SK-N-MC (cell line): Measurements from ENCODE around the gene HMGN4.

Experiments used
- EZH2 ChIP-seq: fragments of 200-600 bp; sonication (generic); IDR thresholded peaks from one replicate; pipeline ENCODE4 v1.6.1; 2017; ENCODE audit warnings: antibody characterized with exemption
- FOXP2 ChIP-seq: optimal IDR thresholded peaks from 2 replicates; pipeline ENCODE3; 2011; ENCODE audit warnings: mild to moderate bottlenecking, moderate library complexity; ENCODE audit not compliant: insufficient read depth; ENCODE audit errors: extremely low read length, control extremely low read depth
- POLR2AphosphoS5 ChIP-seq: IDR thresholded peaks from 2 replicates; pipeline ENCODE4 v1.6.1; 2012; ENCODE audit warnings: mild to moderate bottlenecking, low read depth, low read length, borderline replicate concordance

GRCh38 chr6:26570027-26570809, 32.1 kb downstream of the HMGN4 start:
- TF ChIP-seq FOXP2 (no peak), EZH2 (no peak), POLR2AphosphoS5 (no peak)
